VCaP (cell line): Measurements from ENCODE around the gene P3H4.

Experiments
- H3K27ac ChIP-seq: fragments of 450-650 bp; 2 replicates; pipeline ENCODE4 v1.5.1; 2017
- CTCF ChIP-seq: fragments of 450-650 bp; conservative IDR thresholded peaks from 2 replicates; pipeline ENCODE4 v1.5.1; 2017; ENCODE audit warnings: mild to moderate bottlenecking, moderate library complexity

The P3H4 gene

GRCh38 chr17:41784207-41784744 is 27.5 kb downstream of the P3H4 start:
- H3K27ac ChIP-seq, result peak overlapping the region; percentile 83
- TF ChIP-seq CTCF, result no peak

- H3K27ac ChIP-seq, result peak overlapping the region; percentile 83; the same call in 1 of the 2 replicates
Observed at GRCh38 chr17:41782142-41782541, 29.6 kb downstream of the P3H4 start.

GRCh38 chr17:41781404-41782110 is 30.2 kb downstream of the P3H4 start:
- H3K27ac ChIP-seq, result peak overlapping the region; percentile 83; the same call in 1 of the 2 replicates
- TF ChIP-seq CTCF, result no peak

More at GRCh38 chr17:41782142-41782541, 29.6 kb downstream of the P3H4 start:
- no peak for TF ChIP-seq CTCF

- no peak for TF ChIP-seq CTCF
- H3K27ac ChIP-seq, result peak overlapping the region; percentile 89
Observed at GRCh38 chr17:41779954-41780353, 31.8 kb downstream of the P3H4 start.

GRCh38 chr17:41777574-41778188 is 34.1 kb downstream of the P3H4 start:
- no peak for TF ChIP-seq CTCF

GRCh38 chr17:41777157-41777573 is 34.6 kb downstream of the P3H4 start:
- TF ChIP-seq CTCF, result no peak
- H3K27ac ChIP-seq, result peak overlapping the region; percentile 89

More at GRCh38 chr17:41777574-41778188, 34.1 kb downstream of the P3H4 start:
- H3K27ac ChIP-seq, result peak overlapping the region; percentile 89

- peak overlapping the region; percentile 89 for H3K27ac ChIP-seq
Observed at GRCh38 chr17:41776262-41776900, 35.4 kb downstream of the P3H4 start.
